Activated CD8-positive, alpha-beta memory T cell treated with anti-CD3 and anti-CD28 coated beads for 48 hours (primary cell): ENCODE results near the gene FAM181A.

Source experiments
- DNase-seq, 3 experiments: peaks; one replicate each; pipeline ENCODE4 v3.0.0-alpha.2; 2020; ENCODE audit warnings: low read depth in 2 of 3, low spot score in 2 of 3

Gene FAM181A

DNA sequence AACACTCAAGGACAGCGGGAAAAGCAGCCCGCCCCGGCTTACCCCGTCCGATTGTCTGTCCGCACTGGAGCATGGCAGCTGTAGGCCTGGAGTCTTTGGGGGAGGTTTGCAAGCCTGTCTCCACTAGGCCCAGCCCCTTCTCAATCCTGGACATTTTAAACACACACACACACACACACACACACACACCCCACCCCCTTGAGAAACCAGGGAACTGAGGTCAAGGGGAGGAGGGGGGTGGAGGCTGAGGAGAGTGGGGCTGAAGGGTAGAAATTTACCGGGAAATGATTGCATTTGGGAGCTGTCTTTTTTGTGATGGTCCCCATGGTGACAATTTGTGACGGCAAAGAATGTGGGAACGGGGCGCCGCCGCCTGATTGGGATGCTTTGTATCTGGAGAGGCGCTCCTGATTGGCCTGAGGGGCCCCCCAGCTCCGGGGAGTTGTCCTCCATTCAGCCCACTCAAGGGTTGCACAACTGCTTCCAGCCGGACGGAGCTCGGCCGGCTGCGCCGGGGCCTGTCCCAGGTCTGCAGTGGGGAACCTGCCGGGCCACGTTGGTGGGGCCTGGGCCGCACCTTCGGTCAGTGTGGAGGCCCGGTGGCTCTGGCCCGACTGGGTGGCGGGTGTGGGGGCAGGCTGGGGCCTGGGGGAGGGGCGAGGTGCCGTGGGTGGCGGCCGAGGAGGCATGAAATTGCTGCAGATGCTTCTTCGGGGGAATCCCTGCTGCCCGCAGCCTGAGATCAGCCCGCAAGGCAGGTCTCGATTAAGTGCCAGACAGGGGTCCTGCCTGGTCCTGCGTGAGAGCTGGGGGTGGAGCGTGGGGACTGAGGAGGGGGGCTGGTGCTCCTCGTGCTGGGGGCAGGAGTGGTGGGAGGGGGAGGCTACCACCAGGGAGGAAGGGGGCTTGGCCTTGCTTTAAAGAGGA is at the start of gene FAM181A:
FAM181A (plus strand) TSS at position 472 of the 927 bp plus-strand sequence. CDS start 942 bp downstream, outside the sequence.
- DNase-seq = no peak

DNA sequence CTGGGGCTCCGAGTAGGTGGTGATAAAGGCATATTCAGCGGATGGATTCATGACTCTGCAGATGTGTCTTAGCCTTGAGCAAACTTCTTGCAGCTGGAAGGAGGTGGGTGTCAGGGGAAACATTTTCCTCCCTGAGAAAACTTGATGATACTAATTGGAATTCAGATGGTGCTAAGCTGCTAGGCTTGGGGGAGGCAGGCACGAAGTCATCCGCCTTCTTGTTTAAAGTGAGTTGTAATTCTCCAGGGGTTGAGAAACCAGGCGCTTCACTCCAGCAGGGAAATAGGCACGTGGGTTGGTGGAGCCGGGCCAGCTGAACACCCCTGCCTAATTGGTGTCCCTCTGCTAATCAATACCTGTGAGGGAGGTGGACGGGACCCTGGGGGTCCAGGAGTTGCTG is 48.9 kb upstream of the FAM181A start:
- DNase-seq = no peak

DNA sequence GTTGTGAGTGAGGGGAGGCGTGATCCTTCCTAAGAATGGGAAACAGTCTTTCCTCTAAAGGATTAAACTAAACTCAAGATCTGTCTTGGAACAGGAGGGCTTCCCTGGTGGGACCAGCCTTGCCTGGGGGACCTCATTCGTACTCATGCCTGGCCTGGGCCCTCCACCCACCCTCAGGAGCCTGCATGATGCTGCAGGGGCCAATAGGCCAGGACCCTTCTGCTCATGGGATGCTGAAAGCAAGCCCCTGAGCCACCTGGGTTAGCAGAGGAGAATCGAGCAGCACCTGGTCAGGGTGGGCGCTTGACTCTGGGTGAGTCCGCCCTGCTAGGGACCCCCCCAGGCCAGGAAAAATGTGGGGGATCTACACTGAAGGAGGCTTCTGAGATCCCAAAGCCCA is 48.3 kb upstream of the FAM181A start:
- no peak for DNase-seq

DNA sequence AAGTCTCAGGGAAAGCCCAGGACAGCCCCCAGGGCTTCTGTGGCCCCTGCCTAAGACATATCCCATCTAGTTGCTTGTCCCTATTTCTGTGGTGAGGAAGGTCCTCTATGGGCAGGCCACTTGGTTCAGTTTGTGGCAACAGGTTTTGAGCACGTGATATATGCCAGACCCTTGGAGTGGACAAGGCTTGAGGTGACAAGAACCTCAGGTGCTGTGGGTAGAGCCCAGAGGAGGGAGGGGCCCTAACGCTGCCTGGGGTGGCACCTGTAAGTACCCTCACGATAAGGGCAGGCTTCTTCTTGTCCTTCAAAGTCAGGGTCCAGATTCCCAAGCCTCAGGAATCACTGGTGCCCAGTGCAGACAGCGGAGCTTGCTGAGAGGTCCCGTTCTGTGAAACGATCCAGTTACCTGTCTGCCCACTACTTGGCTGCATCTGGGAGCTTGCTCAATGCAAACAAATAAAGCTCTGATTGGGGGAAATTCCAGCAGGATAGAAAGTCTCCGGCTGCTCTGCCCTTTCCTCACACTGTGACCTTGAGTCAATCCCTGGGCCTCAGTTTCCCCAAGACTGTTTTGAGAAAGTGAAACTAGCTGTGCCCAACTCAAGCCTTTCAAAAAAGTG is 47.7 kb upstream of the FAM181A start:
- no peak for DNase-seq

DNA sequence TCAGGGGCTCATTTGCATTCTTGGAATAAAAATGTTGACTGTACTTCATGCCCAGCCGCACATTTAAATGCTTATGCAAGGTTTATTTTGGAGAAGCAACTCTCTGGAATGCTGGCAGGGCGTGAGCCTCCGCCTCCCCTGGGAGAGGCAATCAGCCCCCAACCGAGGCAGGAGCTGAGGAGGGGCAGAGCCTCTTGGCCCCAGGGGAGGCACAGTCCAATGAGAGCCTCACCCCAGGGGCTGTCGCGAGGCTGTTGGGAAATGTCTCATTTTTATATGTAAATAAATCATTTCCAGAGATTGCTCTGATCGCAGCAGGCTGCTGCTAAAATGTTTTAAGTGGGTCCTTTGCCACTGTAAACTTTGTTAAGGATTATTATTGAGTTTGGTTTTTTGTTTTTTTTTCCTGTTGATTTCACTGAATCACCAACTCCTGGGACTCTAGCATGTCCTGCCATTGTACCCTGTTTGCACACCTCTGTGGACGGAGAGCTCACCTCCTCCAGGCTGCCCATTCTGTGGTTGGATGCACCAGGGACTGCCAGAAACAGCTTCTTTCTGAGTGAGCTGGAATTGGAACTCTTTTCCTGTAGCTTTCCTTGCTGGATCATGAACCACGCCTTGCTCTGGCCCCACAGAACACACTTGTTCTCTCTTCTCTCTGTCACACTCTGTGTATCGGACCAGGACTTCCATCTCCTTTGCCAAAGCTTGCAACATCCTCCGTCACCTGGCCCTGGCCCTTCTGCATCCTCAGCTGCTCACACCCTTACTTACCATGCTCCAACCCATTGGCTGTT is 46.9 kb upstream of the FAM181A start:
- DNase-seq = no peak

DNA sequence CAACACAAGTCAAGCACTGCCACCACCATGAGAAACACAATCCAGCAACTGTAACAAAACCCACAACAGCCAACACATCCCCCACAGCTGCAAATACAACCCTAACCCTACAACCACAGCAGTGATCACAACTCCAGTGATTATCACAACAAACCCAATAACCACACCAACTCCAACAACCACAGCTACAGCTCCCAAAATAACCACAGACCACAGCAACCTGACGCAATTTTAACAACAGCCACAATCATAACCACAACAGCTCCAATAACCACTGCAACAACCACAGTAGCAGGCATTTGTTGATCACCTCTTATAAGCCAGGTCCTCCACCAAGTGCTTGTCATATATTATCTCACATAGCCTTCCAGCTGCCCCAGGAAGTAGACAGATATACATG is 42.2 kb upstream of the FAM181A start:
- no peak for DNase-seq

DNA sequence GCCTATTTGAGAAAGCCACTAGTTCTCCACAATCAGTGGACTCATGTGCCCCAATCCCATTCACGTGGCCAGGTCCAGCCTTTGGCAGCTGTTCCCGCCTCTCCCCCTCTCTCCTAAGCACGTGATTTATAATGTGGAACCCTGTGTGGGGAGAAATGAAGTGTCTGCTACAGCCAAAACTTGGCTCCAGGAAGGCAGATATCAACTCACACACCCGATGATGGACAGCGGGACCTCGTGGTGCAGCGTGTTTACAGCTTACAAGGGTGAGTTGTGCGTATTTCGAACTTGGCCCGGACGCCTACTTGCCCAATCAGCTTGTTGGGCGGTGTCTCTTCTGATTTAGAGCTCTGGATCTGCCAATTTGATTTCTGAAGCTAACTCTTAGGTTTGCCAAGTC is 38.1 kb upstream of the FAM181A start:
- DNase-seq = no peak

DNA sequence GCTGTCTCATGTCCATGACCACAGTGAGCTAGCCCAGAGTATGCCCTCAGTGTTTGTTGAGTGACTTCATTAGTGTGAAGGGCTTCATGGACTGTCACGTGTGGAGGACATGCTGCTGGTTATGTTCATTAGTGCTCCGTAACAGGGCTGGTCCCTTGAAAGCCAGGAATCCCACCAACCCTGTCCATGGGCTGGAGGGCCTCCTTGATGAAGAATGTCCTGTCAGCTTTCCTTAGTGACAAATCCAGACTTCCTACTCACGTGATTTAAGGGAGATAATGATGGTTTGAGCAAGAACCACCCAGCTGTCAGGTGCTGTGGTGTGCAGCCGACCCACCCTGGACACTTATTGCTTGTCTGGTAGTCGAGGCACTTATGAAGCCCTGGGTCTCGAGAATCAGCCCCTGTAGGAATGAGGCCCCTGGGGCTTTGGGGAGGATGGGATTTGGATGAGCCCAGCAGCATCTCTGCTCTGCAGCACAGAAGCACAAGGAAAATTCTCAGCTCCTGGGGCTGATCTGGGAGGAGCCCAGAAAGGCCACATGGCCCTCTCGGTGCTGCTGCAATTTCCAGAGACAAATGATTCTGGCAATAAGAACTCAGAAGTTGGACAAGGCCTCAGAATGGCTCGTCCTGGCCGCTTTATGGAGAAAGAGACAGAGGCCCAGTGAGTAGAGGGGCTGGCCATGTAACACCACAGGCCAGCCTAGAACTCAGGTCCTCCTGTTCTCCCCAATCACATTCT is 37.2 kb upstream of the FAM181A start:
- DNase-seq = no peak

DNA sequence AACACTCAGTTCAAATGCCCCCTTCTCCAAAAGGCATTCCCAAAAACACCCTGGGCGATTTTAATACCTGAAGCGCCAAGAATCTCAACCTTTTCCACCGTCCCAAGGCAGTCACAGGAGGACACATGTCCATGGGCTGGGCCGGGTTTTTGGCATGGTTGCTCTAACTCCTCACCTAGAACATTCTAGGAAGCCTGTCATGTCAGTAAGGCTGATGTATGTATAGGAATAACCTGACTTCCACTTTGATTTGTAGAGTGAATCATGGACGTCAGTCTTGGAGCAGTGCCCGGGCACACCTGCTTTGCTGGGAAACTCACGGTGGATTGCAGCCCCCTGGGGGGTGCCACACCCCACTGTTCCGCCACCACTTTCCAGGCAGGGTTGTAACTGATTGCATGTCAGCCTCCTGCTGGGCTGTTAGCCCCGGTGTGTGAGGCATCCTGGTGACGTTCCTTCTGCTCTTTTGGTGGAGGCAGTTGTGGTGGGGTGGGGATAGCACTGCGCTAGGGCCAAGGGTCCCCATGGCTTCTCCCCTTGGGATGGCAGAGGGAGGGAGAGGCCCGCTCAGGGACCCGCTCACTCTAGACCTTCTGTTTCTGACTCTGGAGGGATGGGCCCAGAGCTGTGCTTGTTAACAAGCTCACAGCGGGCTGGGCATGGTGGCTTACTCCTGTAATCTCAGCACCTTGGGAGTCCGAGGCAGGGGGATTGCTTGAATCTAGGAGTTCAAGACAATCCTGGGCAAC is 35.2 kb upstream of the FAM181A start:
- no peak for DNase-seq

DNA sequence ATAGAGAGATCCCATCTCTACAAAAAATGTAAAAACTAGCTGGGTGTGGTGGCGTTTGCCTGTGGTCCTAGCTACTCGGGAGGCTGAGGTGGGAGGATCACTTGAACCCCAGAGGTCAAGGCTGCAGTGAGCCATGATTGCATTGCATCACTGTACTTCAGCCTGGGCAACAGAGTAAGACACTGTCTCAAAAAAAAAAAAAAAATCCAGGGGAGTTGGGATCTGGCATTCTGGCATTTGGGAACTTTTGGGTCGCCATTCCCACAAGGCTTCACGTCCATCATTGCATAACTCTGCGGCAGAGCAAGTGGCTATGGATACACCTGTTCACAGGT is 34.7 kb upstream of the FAM181A start:
- no peak for DNase-seq

DNA sequence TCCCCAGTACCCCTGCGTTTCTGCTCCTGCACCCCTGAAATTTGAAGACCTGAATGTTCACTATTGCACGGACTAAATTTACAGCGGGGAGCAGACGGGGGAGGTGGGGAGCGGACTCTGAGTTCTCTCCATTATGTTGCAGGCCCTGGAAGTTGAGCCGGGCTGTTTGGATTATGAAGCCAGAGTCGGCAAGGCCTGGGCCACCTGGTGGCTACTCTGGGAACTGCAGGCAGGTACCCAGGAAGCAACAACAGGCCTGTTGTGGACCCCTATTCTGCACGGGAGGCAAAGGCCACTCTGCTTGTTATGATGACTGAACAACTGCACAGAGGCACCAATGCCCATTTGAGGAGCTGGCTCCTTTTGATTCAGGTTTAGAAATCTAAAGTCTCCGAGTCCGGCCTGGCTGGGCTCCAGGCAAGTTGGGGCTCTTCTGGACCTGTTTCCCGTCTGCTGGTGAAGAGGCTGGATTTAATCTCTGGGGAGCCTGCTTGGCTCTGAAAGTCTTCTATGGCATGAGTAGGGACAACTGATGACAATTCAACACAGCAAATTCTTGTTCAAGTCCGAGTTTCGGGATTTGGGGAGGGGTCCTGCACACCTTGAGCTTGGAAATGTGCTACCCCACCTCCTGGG is 34.1 kb upstream of the FAM181A start:
- peak; percentile 28 to 83 (median 80) for DNase-seq

DNA sequence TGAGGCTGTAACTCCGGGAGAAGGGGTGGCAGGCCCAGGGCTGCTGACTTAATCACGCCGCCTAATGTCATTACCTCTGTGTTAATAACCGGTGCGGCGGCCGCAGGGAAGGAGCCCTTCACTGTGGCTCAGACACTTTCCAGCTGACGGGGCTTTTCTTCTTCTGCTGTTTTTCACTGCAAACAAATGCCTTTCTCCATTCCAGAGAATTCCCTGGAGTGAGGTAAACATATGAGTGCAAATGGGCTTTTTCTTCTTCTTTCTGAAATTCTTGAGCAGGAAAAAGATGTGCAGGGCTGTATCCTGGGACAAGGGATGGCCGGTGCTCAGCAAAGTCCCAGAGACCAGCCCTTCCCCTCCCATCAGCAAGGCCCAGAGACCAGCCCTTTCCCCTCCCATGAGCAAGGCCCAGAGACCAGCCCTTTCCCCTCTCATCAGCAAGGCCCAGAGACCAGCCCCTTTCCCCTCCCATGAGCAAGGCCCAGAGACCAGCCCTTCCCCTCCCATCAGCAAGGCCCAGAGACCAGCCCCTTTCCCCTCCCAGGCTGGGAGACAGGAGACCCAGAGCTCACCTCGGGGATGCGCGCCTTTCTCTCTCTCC is 33.4 kb upstream of the FAM181A start:
- no peak for DNase-seq

DNA sequence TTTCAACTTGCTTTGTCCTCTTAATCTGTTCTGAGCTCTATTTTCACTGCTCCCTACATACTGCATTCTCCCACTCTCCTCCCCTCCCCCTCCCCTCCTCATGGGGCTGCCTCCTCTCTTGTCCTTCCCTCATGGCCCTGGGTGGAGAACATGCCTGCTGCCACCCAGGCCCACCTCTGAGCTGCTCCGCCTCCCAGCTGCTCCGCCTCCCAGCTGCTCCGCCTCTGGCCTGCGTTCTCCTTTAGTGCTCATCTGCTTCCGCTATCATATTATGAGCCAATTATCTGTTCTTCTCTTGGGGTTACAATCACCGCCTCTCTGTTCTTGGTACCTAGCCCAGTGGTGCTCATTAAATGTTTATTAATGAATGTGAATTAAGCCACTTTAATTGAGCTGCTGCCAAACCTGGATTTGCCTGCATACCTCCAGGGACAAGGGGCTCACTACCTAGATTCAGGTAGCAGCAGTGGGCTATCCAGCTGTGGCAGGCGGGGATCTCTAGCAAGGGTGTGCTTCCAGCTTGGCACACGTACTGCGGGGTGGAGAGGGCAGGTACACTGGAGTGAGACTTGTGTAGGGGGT is 32.0 kb upstream of the FAM181A start:
- DNase-seq = no peak

DNA sequence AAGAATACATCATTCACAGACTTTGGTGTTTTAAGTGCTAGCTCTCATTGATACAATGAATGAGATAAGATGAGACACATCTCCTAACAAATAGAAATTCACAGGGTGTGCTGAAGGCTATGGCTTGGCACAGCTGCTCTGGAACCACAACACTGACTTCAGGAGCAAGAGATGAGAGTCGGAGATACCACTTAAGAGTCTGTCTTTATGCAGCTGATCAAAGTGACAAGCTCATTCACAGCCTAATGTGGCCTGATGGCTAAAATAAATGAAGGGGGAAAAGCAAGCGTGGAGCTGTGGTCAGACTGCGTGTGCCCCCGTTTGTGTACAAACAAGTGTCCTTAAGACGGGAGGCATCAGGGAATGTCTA is 29.7 kb upstream of the FAM181A start:
- DNase-seq = no peak

DNA sequence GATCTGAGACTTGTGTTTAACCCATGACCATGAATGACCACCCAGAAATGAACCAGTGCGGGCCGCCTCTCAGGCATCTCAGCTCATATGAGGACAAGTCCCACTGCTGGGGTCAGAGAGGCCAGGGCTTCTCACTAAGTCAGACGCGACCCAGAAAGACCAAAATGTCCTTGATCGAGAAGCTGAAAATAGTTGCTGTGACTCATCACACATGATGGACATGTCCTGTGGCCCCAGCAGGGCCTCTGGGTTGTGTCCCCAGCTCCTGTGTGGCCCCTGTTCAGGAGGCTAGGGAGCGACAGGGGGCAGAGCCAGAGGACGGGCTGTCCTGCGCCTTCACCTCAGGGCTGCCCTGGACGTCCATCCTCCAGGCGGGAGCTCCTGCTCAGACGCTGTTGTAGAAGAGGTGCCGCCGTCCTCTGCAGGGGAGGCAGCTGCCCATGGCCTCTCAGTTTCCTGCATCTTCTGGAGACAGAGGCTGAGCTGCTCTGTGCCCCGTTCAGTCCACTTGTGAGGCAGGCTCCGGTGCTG is 29.0 kb upstream of the FAM181A start:
- no peak for DNase-seq

DNA sequence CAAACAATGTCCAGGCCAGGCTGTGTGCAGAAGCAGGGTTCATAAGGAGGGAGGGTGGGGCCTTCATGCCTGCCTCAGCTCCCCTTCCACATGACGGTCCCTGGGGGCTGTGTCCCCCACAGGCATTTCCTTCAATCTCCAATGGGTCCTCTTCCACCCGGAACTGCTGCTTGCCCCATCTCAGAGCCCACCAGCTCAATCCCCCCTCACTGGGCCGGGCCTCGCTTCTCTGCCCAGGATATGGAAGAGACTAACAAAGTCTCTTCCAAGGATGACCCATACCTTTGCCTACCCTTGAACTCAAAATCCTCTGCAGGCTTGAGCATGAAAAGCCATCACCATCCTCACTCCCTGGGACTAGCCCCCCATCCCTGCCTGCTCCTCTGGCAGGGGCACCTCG is 28.4 kb upstream of the FAM181A start:
- no peak for DNase-seq

DNA sequence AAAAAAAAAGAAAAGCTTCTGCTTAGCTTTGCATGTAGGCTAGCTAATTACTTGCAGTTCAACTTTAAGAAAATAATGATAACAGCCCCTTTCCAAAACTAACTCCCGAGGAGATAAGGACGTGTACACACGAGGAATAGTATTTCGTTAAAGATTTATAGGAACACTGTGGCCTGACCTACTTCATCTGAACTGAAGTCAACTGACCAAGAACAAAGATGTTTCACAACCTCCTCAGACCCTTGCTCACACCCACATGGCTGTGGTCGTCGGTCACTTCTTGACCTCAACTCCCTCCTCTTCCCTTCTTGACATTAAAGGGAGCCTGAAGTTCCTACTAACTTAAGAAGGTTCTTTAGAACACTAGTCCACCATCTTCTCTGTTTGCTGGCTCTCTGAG is 25.3 kb upstream of the FAM181A start:
- no peak for DNase-seq

DNA sequence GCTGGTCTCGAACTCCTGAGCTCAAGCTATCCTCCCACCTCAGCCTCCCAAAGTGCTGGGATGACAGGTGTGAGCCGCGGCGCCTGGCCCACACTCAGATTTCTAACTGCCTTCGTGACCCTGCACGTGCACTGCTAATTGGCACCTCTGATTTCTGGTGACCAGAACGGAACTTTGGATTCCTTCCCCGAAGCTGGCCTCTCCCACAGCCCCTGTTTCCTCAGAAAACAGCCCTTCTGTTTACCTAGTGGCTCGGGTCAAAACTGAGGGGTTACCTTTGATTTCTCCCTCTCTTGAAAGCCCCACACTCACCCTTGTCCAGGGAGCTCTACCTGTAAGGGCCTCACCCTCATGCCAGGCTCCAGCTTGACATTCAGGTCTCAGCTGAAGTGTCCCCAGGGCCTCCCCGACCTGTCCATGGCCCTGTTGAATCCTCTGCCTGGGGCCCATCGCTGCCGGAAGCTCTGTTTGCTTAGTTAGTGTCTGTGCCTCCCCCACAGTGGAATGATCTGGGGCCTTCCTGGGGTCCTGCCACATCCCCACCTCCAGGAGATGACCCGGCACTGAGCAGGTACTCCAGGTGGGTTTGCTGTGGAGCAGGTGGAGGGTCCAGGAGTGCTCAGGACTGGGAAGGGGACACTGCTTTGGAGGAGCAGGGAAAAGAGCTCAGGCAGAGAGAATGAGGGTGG is 24.4 kb upstream of the FAM181A start:
- no peak for DNase-seq
